SK-N-SH (cell line): Measurements from ENCODE around the gene PSMD4. TPM values are rescaled to one million over a fixed set of nuclear protein-coding genes. Genes with fewer than 3 reads are reported as not detected.

Source experiments
- CTCF ChIA-PET: fragments of 300-600, 350-600 bp; formaldehyde crosslinking; extraction: SDS; loops from one replicate; lab custom pipeline; 2021; lab: Yijun Ruan, JAX
- POLR2A ChIA-PET: fragments of 350-600 bp; sonication (Branson Sonifier 250); formaldehyde crosslinking; extraction: SDS; loops from one replicate; lab custom pipeline; 2020; ENCODE audit warnings: antibody characterized with exemption, inconsistent platforms; lab: Yijun Ruan, JAX
- DNase-seq: peaks from one replicate; pipeline ENCODE4 v3.0.0; 2012
- H2AFZ ChIP-seq: fragments of 200-600 bp; sonication (generic); 2 replicates; pipeline ENCODE4 v1.8.1; 2016; ENCODE audit warnings: antibody characterized with exemption, mild to moderate bottlenecking, low read depth
- H3F3A ChIP-seq: fragments of 200-600 bp; sonication (generic); replicated peaks from 2 replicates; pipeline ENCODE3; 2016; ENCODE audit warnings: antibody characterized with exemption, mild to moderate bottlenecking; ENCODE audit not compliant: insufficient read depth
- H3K27ac ChIP-seq, 2 experiments: fragments of 200-500 bp in 1 of 2; fragments of 200-600 bp in 1 of 2; sonication (Bioruptor generic) in 1 of 2; sonication (generic), shearing (Covaris generic) in 1 of 2; 2 replicates each; pipeline versions ENCODE4 v1.5.1 to v1.6.1; 2014 to 2016; ENCODE audit warnings: low read depth in 2 of 2, inconsistent platforms in 1 of 2, low read length in 1 of 2, mild to moderate bottlenecking in 1 of 2, mixed read lengths in 1 of 2
- H3K27me3 ChIP-seq: fragments of 200-600 bp; sonication (generic), shearing (Covaris generic); 2 replicates; pipeline ENCODE4 v1.6.1; 2016; ENCODE audit warnings: mixed run types; ENCODE audit not compliant: insufficient read depth
- H3K36me3 ChIP-seq, 2 experiments: fragments of 200-500 bp in 1 of 2; fragments of 200-600 bp in 1 of 2; sonication (Bioruptor generic) in 1 of 2; sonication (generic) in 1 of 2; replicated peaks in 1 of 2; 2 replicates each; pipeline versions ENCODE3 to v1.5.1; 2014 to 2016; ENCODE audit warnings: low read length in 1 of 2, mild to moderate bottlenecking in 1 of 2; ENCODE audit not compliant: insufficient read depth in 2 of 2, control insufficient read depth in 1 of 2
- H3K4me1 ChIP-seq, 2 experiments: fragments of 200-500 bp in 1 of 2; fragments of 200-600 bp in 1 of 2; sonication (Bioruptor generic) in 1 of 2; sonication (generic), shearing (Covaris generic) in 1 of 2; 2 replicates each; pipeline versions ENCODE4 v1.5.1 to v1.6.1; 2014 to 2016; ENCODE audit warnings: low read depth in 1 of 2, low read length in 1 of 2, mixed run types in 1 of 2; ENCODE audit not compliant: insufficient read depth in 2 of 2, control insufficient read depth in 1 of 2
- H3K4me2 ChIP-seq: fragments of 200-600 bp; sonication (generic), shearing (Covaris generic); 2 replicates; pipeline ENCODE4 v1.6.1; 2017; ENCODE audit warnings: mixed run types
- H3K4me3 ChIP-seq, 2 experiments: fragments of 200-500 bp in 1 of 2; fragments of 200-600 bp in 1 of 2; sonication (Bioruptor generic) in 1 of 2; sonication (generic), shearing (Covaris generic) in 1 of 2; 2 replicates each; pipeline versions ENCODE4 v1.5.1 to v1.8.1; 2014 to 2016; ENCODE audit warnings: low read depth in 2 of 2, inconsistent platforms in 1 of 2, low read length in 1 of 2, mild to moderate bottlenecking in 1 of 2, mixed read lengths in 1 of 2, moderate library complexity in 1 of 2
- H3K79me2 ChIP-seq: fragments of 200-600 bp; sonication (generic); 2 replicates; pipeline ENCODE4 v1.8.1; 2017; ENCODE audit warnings: mild to moderate bottlenecking; ENCODE audit not compliant: insufficient read depth
- H3K9ac ChIP-seq: fragments of 200-600 bp; sonication (generic); 2 replicates; pipeline ENCODE4 v1.6.1; 2017; ENCODE audit warnings: mixed run types
- H3K9me2 ChIP-seq: fragments of 200-600 bp; sonication (generic); 2 replicates; pipeline ENCODE4 v1.6.1; 2017; ENCODE audit warnings: mixed run types
- H3K9me3 ChIP-seq: fragments of 200-600 bp; sonication (generic); 2 replicates; pipeline ENCODE4 v1.6.1; 2017; ENCODE audit warnings: mixed run types, mild to moderate bottlenecking, moderate library complexity
- H4K20me1 ChIP-seq: fragments of 200-600 bp; sonication (generic); 2 replicates; pipeline ENCODE4 v1.6.1; 2017; ENCODE audit warnings: mild to moderate bottlenecking, mixed run types; ENCODE audit not compliant: insufficient read depth
- CHD2 ChIP-seq: fragments of 150-350 bp; IDR thresholded peaks from 2 replicates; pipeline ENCODE4 v1.6.1; 2018; ENCODE audit warnings: low read length; ENCODE audit not compliant: partially characterized antibody
- EP300 ChIP-seq, 2 experiments: IDR thresholded peaks; 2 replicates each; pipeline versions ENCODE4 v1.4.0 to v1.6.1; 2012; ENCODE audit warnings: borderline replicate concordance in 1 of 2, low read depth in 1 of 2, low read length in 1 of 2
- FOSL2 ChIP-seq: IDR thresholded peaks from 2 replicates; pipeline ENCODE4 v1.4.0; 2012; ENCODE audit warnings: low read depth, mild to moderate bottlenecking, moderate library complexity, borderline replicate concordance
- JUND ChIP-seq: IDR thresholded peaks from 2 replicates; pipeline ENCODE4 v1.4.0; 2012
- MAX ChIP-seq: IDR thresholded peaks from 2 replicates; pipeline ENCODE4 v1.4.0; 2012; ENCODE audit warnings: low read depth
- MXI1 ChIP-seq: IDR thresholded peaks from 2 replicates; pipeline ENCODE4 v1.6.1; 2012; ENCODE audit warnings: mild to moderate bottlenecking, low read depth, low read length, improper control_type of control experiment
- NFIC ChIP-seq: IDR thresholded peaks from 2 replicates; pipeline ENCODE4 v1.4.0; 2012; ENCODE audit warnings: borderline replicate concordance
- NRF1 ChIP-seq: IDR thresholded peaks from 2 replicates; pipeline ENCODE4 v1.6.1; 2012; ENCODE audit warnings: low read depth, mild to moderate bottlenecking, low read length
- PBX3 ChIP-seq: IDR thresholded peaks from 2 replicates; pipeline ENCODE4; 2012
- POLR2AphosphoS5 ChIP-seq: IDR thresholded peaks from 2 replicates; pipeline ENCODE4 v1.6.1; 2012; ENCODE audit warnings: low read depth, low read length
- RAD21 ChIP-seq: IDR thresholded peaks from 2 replicates; pipeline ENCODE4 v1.6.1; 2012; ENCODE audit warnings: mild to moderate bottlenecking, low read length
- RFX5 ChIP-seq: IDR thresholded peaks from 2 replicates; pipeline ENCODE4 v1.6.1; 2012; ENCODE audit warnings: mild to moderate bottlenecking, improper control_type of control experiment, low read length
- RXRA ChIP-seq: IDR thresholded peaks from 2 replicates; pipeline ENCODE4 v1.4.0; 2012; ENCODE audit warnings: low read depth, mild to moderate bottlenecking, borderline replicate concordance
- TCF12 ChIP-seq: IDR thresholded peaks from 2 replicates; pipeline ENCODE4 v1.4.0; 2012
- TEAD4 ChIP-seq: IDR thresholded peaks from 2 replicates; pipeline ENCODE4 v1.4.0; 2012; ENCODE audit warnings: mild to moderate bottlenecking, borderline replicate concordance; ENCODE audit not compliant: insufficient read depth
- USF1 ChIP-seq: IDR thresholded peaks from 2 replicates; pipeline ENCODE4 v1.4.0; 2012; ENCODE audit warnings: low read depth, borderline replicate concordance
- USF2 ChIP-seq: fragments of 150-350 bp; IDR thresholded peaks from 2 replicates; pipeline ENCODE4 v1.6.1; 2017; ENCODE audit warnings: antibody characterized with exemption, low read length, low read depth, borderline replicate concordance
- ZBTB33 ChIP-seq: IDR thresholded peaks from 2 replicates; pipeline ENCODE4 v1.4.0; 2012; ENCODE audit warnings: low read depth, borderline replicate concordance
- WGBS: methylation state at CpG from one replicate; pipeline ENCODE4 v1.1.6; 2017; ENCODE audit warnings: low lambda C conversion rate; 5-methylcytosine and 5-hydroxymethylcytosine counted together
- polyA plus RNA-seq, 3 experiments: library from polyadenylated mRNA; depleted of rRNA; stranded (reverse); fragments of >200 nt; gene quantifications; 2 replicates each; pipeline ENCODE4 v1.2.3, GENCODE V29; 2012

Gene PSMD4
- polyA plus RNA-seq, 1 of the 3 experiments (the other 2 are of a cell fraction): 419 TPM

GRCh38 chr1:151238467-151238739 lies 16.1 kb upstream of the PSMD4 start:
- Histone ChIP-seq H3K4me3 (no peak overlapping the region), H2AFZ (no peak overlapping the region), H3K9me3 (no peaks in the 10 kb centered on the region), H3K4me2 (peak overlapping the region; percentile 25; the same call in 1 of the 2 replicates), H3K27ac (peak overlapping the region; percentile 72 to 82), H3F3A (peaks cover 32% of the 10 kb centered on the region), H3K9ac (no peak overlapping the region), H3K27me3 (no peaks in the 10 kb centered on the region), H4K20me1 (peaks cover 4% of the 10 kb centered on the region), H3K9me2 (no peaks in the 10 kb centered on the region), H3K36me3 (peaks cover 74 to 81% of the 10 kb centered on the region in 2 experiments), H3K4me1 (peaks cover 0 to 6% of the 10 kb centered on the region in 2 experiments; a peak in 2 of 4 replicates), H3K79me2 (peaks cover 35% of the 10 kb centered on the region; the same call in 1 of the 2 replicates)
- DNase-seq: peak; percentile 13
- POLR2A ChIA-PET: no interaction called here
- peak; percentile 55; the same call in 1 of the 2 replicates for TF ChIP-seq MAX
- TF ChIP-seq RFX5: no peak
- no peak for TF ChIP-seq CHD2
- peak; percentile 64; the same call in 1 of the 2 replicates for TF ChIP-seq POLR2AphosphoS5
- TF ChIP-seq TEAD4: 0 out of 2 replicates have a peak, but pooled peaks have one; percentile 41
- no peak for TF ChIP-seq MXI1
- TF ChIP-seq FOSL2: peak; percentile 94
- 0 out of 2 replicates have a peak, but pooled peaks have one; percentile 21 for TF ChIP-seq USF1
- TF ChIP-seq NFIC: peak; percentile 51; the same call in 1 of the 2 replicates
- peak; percentile 87 for TF ChIP-seq JUND
- TF ChIP-seq RXRA: peak; percentile 32; the same call in 1 of the 2 replicates
- TF ChIP-seq PBX3: peak; percentile 37
- TF ChIP-seq EP300 (IDR thresholded peaks at IDR 0.05; ENCODE audit: borderline replicate concordance in 1 of 2, low read depth in 1 of 2, low read length in 1 of 2): peak in 1 of 2 experiments; percentile 53; a peak in 1 of 4 replicates
- no peak for TF ChIP-seq USF2
- TF ChIP-seq NRF1: no peak
- TF ChIP-seq RAD21: no peak
- no peak for TF ChIP-seq ZBTB33
- TF ChIP-seq TCF12: peak; percentile 96
- 15% methylated on average over 1 of the region's 1 CpG for WGBS
- CTCF ChIA-PET: interaction anchor here (1.4 kb wide), 1 partner anchor 14 kb away, joined by 4 read pairs; no protein-coding TSS in a partner anchor
